ENCODE measurements around the gene GNL3L.
"Not testable (repeated sequence)": the region's sequence is repeated elsewhere in the genome, so short reads cannot be mapped to it uniquely, and the experiment has no call there.

Gene GNL3L

GRCh38 chrX:54529552-54530356, at the start of gene GNL3L:
GNL3L (plus strand) TSS chrX:54530219; CDS start chrX:54532567, 2,348 bp downstream.
- peak; percentile 85 for ATAC-seq

GRCh38 chrX:54482839-54483593, 47.0 kb upstream of the GNL3L start:
- no peak for ATAC-seq

GRCh38 chrX:54483946-54484345, 46.1 kb upstream of the GNL3L start:
- no peak for ATAC-seq

- ATAC-seq = no peak
These were observed 45.4 kb upstream of the GNL3L start for GRCh38 chrX:54484666-54485065.

- ATAC-seq = not testable (repeated sequence)
These were observed 40.2 kb upstream of the GNL3L start for GRCh38 chrX:54489819-54490218.

GRCh38 chrX:54492340-54492739, 37.7 kb upstream of the GNL3L start:
- no peak for ATAC-seq

GRCh38 chrX:54494166-54494988, 35.6 kb upstream of the GNL3L start:
- ATAC-seq = no peak

- ATAC-seq = no peak
These were observed 34.8 kb upstream of the GNL3L start for GRCh38 chrX:54494989-54495813.

- no peak for ATAC-seq
These were observed 34.1 kb upstream of the GNL3L start, which contains the start of gene FGD1 for GRCh38 chrX:54495814-54496516. FGD1 (minus strand) TSS chrX:54496234; CDS start chrX:54495432, 802 bp downstream.

GRCh38 chrX:54496517-54496852, 33.5 kb upstream of the GNL3L start:
- no peak for ATAC-seq

GRCh38 chrX:54496936-54497335, 33.1 kb upstream of the GNL3L start:
- no peak for ATAC-seq

- no peak for ATAC-seq
These were observed 20.6 kb upstream of the GNL3L start for GRCh38 chrX:54509400-54509799.

GRCh38 chrX:54529151-54529550, 868 bp upstream of the GNL3L start:
- ATAC-seq = no peak

GRCh38 chrX:54530357-54530900, 410 bp downstream of the GNL3L start:
- peak in 1 of 2 donors; percentile 14 for ATAC-seq

- ATAC-seq = no peak
These were observed 4.3 kb downstream of the GNL3L start for GRCh38 chrX:54534271-54534670.

- ATAC-seq = no peak
These were observed 10.3 kb downstream of the GNL3L start for GRCh38 chrX:54540289-54540688.

GRCh38 chrX:54542239-54542638, 12.2 kb downstream of the GNL3L start:
- ATAC-seq = not testable (repeated sequence)

- ATAC-seq = no peak
These were observed 20.8 kb downstream of the GNL3L start for GRCh38 chrX:54550821-54551220.

- no peak for ATAC-seq
These were observed 21.8 kb downstream of the GNL3L start for GRCh38 chrX:54551801-54552200.

GRCh38 chrX:54555006-54555405, 25.0 kb downstream of the GNL3L start:
- not testable (repeated sequence) for ATAC-seq

- ATAC-seq = no peak
These were observed 30.4 kb downstream of the GNL3L start for GRCh38 chrX:54560411-54560810.

All from activated CD4-positive, CD25-positive, alpha-beta regulatory T cell treated with anti-CD3 and anti-CD28 coated beads, Interleukin-2, amount 50 U/mL, for 24 hours (primary cell).